ENCODE measurements around the gene VWA7.
"Not testable (repeated sequence)": the region's sequence is repeated elsewhere in the genome, so short reads cannot be mapped to it uniquely, and the experiment has no call there.

VWA7 gene, protein sequence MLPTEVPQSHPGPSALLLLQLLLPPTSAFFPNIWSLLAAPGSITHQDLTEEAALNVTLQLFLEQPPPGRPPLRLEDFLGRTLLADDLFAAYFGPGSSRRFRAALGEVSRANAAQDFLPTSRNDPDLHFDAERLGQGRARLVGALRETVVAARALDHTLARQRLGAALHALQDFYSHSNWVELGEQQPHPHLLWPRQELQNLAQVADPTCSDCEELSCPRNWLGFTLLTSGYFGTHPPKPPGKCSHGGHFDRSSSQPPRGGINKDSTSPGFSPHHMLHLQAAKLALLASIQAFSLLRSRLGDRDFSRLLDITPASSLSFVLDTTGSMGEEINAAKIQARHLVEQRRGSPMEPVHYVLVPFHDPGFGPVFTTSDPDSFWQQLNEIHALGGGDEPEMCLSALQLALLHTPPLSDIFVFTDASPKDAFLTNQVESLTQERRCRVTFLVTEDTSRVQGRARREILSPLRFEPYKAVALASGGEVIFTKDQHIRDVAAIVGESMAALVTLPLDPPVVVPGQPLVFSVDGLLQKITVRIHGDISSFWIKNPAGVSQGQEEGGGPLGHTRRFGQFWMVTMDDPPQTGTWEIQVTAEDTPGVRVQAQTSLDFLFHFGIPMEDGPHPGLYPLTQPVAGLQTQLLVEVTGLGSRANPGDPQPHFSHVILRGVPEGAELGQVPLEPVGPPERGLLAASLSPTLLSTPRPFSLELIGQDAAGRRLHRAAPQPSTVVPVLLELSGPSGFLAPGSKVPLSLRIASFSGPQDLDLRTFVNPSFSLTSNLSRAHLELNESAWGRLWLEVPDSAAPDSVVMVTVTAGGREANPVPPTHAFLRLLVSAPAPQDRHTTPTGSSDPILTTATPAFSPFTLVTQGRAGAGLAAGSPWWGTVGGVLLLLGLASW

DNA sequence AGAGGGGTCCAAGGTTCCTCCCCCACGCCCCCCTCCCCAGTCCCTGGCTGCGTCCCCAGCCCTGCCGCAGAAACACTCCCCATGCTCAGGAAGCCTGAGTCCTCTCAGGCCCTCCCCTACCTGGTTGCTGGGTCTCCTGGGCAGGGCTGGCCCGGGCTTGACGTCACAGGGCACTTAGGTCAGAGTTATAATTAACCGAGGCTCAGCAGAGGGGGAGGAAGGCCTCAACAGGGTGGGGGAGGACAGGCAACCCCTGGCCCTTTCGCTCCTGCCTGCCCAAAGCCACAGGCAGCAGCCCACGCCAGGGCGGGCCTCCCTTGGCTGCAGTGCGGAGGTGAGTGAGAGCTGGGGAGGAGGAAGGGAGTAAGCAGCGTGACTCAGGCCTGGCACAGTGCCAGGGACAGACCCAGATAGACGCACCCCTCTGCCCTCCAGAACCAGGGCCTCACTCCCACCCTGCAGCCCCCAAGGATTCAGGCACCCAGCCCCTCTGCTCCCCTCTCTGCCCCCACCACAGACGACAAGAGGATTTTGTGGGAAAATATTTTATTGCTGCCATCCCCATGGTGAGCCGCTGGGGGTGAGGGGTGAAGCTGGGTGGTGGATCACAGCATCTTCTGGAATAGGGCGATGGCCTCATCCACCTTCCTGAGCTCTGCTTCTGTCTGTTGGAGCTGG lies at the start of gene VWA7:
TSS of gene VWA7 (minus strand) at position 340 of the 678 bp plus-strand sequence. CDS start 549 bp downstream, outside the sequence.
- Mint-ChIP-seq H3K27ac (peak within 1 kb of the TSS; percentile 87), H3K27me3 (no peaks in the 10 kb centered on the region), H3K9me3 (no peaks in the 10 kb centered on the region), H3K4me1 (ENCODE audit: low read depth) (peaks cover 50% of the 10 kb centered on the region), H3K36me3 (ENCODE audit: low read depth) (peaks cover 25% of the 10 kb centered on the region), H3K4me3 (peak within 1 kb of the TSS; percentile 26)

DNA sequence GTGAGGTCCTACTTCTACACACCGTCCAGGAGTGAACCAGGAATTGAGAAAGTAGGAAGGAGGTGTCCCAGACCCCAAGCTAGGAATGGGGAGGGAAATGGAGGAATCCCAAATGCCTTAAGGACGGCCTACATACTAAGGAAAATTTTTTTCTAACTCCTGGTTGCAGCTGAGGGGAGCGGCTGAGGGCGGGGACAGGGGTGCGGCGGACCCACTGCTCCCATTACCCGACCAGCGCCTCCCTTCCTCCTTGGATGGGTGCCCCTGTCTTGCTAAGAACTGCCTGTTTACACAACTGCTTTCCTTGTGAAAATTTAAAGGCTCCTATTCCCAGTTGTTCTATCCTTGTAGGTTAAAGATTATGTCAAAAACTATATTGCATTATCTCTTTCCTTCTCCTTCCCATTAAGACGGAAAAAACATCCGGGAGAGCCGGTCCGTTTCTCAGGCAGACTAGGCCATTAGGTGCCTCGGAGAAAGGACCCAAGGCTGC lies 49.7 kb upstream of the VWA7 start:
- Mint-ChIP-seq H3K4me1 (ENCODE audit: low read depth) (peaks cover 59% of the 10 kb centered on the region), H3K27me3 (no peaks in the 10 kb centered on the region), H3K4me3 (peak overlapping the region; percentile 90), H3K9me3 (no peaks in the 10 kb centered on the region), H3K27ac (peak overlapping the region; percentile 97), H3K36me3 (ENCODE audit: low read depth) (peaks cover 12% of the 10 kb centered on the region)

DNA sequence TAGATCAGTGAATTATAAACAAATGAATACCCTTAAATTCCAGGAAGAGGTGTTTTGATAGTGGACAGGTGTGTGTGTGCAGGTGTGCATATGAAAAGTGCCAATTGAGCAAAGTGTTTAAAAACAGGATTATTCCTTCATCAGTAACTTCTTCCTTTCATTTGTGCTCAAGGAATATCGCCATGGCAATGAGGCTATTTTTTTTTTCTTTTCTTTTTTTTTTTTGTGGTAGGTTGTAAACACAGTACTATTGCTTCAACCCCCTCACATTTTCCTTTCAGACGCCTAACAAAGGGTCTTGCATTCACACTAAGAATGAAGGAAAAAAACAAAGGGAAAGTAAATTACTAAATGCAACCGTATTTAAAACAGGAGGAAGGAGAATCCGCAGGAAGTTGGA lies 48.4 kb upstream of the VWA7 start:
- peaks cover 59% of the 10 kb centered on the region for H3K4me1 Mint-ChIP-seq (ENCODE audit: low read depth)
- no peaks in the 10 kb centered on the region for H3K9me3 Mint-ChIP-seq
- peak overlapping the region; percentile 97 for H3K27ac Mint-ChIP-seq
- H3K4me3 Mint-ChIP-seq: peak overlapping the region; percentile 90
- peaks cover 9% of the 10 kb centered on the region for H3K36me3 Mint-ChIP-seq (ENCODE audit: low read depth)
- H3K27me3 Mint-ChIP-seq: no peaks in the 10 kb centered on the region

DNA sequence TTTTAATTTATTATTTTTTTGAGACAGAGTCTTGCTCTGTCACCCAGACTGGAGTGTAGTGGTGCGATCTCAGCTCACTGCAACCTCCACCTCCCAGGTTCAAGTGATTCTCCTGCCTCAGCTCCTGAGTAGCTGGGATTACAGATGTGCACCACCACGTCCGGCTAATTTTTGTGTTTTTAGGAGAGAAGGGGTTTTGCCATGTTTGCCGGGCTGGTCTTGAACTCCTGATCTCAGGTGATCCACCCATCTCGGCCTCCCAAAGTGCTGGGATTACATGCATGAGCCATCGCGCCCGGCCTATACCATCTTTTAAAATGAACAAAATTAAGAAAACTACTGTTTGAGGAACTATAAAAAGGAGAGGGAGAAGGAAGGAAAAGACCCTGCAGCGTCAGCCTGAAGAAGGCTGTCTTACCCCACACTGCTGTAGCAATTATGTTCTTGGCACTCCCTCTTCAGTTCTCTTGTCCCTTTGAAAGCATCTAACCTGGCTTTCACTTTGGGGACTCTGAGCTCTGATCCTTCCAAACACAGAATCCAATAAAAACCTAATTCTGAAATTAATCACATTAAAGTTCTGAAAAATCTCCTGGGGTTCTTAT lies 46.6 kb upstream of the VWA7 start:
- H3K4me3 Mint-ChIP-seq; H3K36me3 Mint-ChIP-seq (ENCODE audit: low read depth); H3K27ac Mint-ChIP-seq; H3K9me3 Mint-ChIP-seq; H3K27me3 Mint-ChIP-seq: not testable (repeated sequence)
- H3K4me1 Mint-ChIP-seq (ENCODE audit: low read depth): peaks cover 61% of the 10 kb centered on the region

DNA sequence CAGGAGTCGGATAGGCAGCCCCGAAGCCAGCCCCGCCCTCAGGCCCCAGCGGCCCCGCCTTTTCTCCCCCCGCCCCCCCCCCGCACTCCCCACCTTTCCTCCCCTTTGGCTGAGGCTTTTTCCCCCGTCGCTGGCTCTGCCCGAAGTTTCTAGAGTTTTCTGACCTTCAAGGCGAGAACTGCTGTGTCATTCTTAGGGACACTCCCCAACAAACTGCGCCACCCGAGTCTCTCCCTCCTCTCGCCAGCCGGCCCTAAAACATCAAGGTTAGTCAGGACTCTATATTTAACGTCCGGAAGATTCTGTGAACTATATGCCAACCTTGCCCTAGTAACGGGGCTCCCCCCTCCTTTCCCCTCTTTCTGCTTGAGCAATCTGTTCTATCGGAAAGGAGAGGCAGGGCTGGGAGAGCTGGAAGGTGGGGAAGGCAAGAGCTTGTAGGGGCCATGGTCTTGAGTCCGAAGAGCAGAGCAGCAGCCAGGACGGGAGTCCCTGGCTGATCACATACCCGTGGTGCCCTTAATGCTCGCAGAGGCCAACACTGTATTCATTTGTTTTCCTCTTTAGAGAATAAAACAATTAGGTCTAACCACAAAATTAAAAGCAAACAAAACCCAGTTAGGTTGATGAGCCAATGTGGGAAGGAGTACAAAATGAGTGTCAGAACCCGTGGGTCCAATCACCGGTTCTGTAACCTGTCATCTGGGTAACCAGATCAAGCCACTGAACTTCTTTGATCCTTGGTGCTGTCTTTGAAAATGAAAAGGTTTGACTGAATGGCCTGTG lies 45.1 kb upstream of the VWA7 start:
- H3K36me3 Mint-ChIP-seq (ENCODE audit: low read depth): no peaks in the 10 kb centered on the region
- no peaks in the 10 kb centered on the region for H3K9me3 Mint-ChIP-seq
- H3K4me1 Mint-ChIP-seq (ENCODE audit: low read depth): peaks cover 73% of the 10 kb centered on the region
- peak overlapping the region; percentile 84 for H3K4me3 Mint-ChIP-seq
- H3K27ac Mint-ChIP-seq: peak overlapping the region; percentile 92
- no peaks in the 10 kb centered on the region for H3K27me3 Mint-ChIP-seq

DNA sequence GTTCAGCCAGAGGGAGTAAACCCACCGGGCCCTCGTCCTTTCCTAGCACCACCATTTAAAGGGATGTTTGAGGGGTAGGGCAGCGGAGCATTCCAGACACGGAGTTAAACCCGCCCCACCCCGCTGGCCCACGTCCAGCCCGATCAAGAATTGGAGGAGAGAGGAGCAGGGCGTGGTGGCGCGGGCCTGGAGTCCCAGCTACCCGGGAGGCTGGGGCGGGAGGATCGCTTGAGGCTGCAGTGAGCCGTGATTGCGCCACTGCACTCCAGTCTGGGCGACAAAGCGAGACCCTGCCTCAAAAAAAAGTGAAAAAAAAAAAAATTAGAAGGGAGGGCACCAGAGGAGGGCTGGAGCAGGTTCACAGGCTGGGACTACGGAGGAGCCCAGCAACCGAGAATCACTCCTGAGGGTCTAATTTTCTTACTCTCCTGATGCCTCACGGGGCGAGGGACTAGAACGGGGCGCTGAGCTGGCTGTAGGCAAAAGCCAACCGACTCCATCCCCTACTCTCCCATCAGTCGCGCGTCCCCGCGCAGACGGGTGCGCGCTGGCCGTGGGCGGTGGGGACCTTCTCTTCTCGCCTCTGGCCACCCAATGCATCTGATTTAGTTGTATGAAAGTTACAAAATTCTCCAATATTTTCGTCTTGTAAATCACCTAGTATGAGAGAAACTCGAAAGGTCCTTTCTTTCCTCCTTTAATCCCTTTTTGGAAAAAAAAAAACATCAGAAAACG lies 44.3 kb upstream of the VWA7 start:
- Mint-ChIP-seq H3K36me3 (ENCODE audit: low read depth) (no peaks in the 10 kb centered on the region), H3K27me3 (no peaks in the 10 kb centered on the region), H3K4me1 (ENCODE audit: low read depth) (peaks cover 66% of the 10 kb centered on the region), H3K9me3 (no peaks in the 10 kb centered on the region), H3K27ac (peak overlapping the region; percentile 92), H3K4me3 (peak overlapping the region; percentile 84)

DNA sequence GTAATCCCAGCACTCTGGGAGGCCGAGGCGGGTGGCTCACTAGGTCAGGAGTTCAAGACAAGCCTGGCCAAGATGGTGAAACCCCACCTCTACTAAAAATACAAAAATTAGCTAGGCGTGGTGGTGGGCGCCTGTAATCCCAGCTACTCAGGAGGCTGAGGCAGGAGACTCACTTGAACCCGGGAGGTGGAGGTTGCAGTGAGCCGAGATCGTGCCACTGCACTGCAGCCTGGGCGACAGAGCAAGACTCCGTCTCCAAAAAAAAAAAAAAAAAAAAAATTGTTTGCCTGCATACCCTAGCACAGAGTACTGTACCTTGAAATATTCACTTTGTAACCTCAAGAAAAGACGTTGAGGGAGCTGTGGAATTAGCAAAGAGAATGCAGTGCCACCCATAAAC lies 43.3 kb upstream of the VWA7 start:
- H3K9me3 Mint-ChIP-seq; H3K27ac Mint-ChIP-seq; H3K27me3 Mint-ChIP-seq; H3K36me3 Mint-ChIP-seq (ENCODE audit: low read depth): not testable (repeated sequence)
- H3K4me1 Mint-ChIP-seq (ENCODE audit: low read depth): peaks cover 57% of the 10 kb centered on the region
- H3K4me3 Mint-ChIP-seq: peak overlapping the region; percentile 84

DNA sequence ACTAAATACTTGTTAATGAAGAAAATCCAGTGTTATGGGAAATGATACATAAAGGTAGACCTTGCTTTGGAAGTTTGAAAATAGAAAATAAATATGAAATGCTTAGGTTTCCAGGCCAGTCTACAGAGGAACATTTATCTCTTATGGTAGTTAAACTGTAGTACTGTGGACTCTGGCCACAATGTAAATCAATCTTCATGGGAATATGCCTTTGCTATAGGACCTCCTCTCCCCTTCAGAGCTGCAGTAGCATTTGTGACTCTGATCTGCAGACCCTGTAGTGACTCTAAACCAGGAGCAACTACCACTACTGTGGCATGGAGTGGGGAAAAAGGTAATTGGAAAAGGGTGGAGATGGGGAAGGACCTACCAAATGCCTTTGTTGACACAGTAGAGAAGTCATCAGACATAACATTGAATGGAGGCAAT lies 42.8 kb upstream of the VWA7 start:
- Mint-ChIP-seq H3K27ac (no peak overlapping the region), H3K4me3 (no peak overlapping the region), H3K4me1 (ENCODE audit: low read depth) (peaks cover 56% of the 10 kb centered on the region), H3K27me3 (no peaks in the 10 kb centered on the region), H3K9me3 (no peaks in the 10 kb centered on the region), H3K36me3 (ENCODE audit: low read depth) (no peaks in the 10 kb centered on the region)

DNA sequence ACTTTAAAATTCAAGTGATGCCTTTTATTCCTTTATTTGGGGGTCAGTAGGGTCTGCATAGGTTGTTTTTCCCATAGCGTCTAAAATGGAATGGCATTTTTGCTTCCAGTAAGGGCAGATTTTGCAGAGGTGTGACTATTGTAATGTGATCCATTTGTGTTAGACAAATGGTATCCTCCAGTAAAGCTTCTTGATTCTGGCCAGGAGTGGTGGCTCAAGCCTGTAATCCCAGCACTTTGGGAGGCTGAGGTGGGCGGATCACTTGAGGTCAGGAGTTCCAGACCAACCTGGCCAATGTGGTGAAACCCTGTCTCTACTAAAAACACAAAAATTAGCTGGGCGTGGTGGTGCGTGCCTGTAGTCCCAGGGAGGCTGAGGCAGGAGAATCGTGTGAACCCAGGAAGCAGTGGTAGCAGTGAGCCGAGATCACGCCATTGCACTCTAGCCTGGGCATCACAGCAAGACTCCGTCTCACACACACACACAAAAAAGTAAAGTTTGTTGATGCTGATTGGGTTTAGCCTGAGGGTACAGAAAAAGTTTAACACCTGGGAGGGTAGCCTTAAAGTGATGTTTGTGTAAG lies 40.9 kb upstream of the VWA7 start:
- H3K9me3 Mint-ChIP-seq; H3K27me3 Mint-ChIP-seq; H3K36me3 Mint-ChIP-seq (ENCODE audit: low read depth): not testable (repeated sequence)
- H3K4me1 Mint-ChIP-seq (ENCODE audit: low read depth): peaks cover 68% of the 10 kb centered on the region
- peak overlapping the region; percentile 80 for H3K4me3 Mint-ChIP-seq
- H3K27ac Mint-ChIP-seq: peak overlapping the region; percentile 83

DNA sequence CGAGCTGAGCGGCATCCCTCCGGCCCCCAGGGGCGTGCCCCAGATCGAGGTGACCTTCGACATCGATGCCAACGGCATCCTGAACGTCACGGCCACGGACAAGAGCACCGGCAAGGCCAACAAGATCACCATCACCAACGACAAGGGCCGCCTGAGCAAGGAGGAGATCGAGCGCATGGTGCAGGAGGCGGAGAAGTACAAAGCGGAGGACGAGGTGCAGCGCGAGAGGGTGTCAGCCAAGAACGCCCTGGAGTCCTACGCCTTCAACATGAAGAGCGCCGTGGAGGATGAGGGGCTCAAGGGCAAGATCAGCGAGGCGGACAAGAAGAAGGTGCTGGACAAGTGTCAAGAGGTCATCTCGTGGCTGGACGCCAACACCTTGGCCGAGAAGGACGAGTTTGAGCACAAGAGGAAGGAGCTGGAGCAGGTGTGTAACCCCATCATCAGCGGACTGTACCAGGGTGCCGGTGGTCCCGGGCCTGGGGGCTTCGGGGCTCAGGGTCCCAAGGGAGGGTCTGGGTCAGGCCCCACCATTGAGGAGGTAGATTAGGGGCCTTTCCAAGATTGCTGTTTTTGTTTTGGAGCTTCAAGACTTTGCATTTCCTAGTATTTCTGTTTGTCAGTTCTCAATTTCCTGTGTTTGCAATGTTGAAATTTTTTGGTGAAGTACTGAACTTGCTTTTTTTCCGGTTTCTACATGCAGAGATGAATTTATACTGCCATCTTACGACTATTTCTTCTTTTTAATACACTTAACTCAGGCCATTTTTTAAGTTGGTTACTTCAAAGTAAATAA lies 40.2 kb upstream of the VWA7 start:
- H3K27me3 Mint-ChIP-seq; H3K36me3 Mint-ChIP-seq (ENCODE audit: low read depth); H3K9me3 Mint-ChIP-seq: not testable (repeated sequence)
- Mint-ChIP-seq H3K4me1 (ENCODE audit: low read depth) (peaks cover 68% of the 10 kb centered on the region), H3K27ac (peak overlapping the region; percentile 83), H3K4me3 (peak overlapping the region; percentile 80)

DNA sequence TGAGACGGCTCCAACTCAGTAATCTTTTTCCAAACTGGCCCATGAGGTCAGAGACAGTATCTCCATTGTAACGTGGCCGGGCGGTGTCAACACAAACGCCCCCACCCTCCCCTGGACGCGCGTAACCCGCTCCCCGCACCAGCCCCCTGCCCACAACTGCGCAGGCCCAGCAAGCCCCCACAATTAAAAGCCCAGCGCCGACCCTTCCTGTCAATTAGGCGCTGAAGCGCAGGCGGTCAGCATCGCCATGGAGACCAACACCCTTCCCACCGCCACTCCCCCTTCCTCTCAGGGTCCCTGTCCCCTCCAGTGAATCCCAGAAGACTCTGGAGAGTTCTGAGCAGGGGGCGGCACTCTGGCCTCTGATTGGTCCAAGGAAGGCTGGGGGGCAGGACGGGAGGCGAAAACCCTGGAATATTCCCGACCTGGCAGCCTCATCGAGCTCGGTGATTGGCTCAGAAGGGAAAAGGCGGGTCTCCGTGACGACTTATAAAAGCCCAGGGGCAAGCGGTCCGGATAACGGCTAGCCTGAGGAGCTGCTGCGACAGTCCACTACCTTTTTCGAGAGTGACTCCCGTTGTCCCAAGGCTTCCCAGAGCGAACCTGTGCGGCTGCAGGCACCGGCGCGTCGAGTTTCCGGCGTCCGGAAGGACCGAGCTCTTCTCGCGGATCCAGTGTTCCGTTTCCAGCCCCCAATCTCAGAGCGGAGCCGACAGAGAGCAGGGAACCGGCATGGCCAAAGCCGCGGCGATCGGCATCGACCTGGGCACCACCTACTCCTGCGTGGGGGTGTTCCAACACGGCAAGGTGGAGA lies 38.1 kb upstream of the VWA7 start, which contains the start of the genes HSPA1A and HSPA1L:
TSS of gene HSPA1A (plus strand) at position 519 of the 814 bp plus-strand sequence. CDS start at position 733, 214 bp downstream.
TSS of gene HSPA1L (minus strand) at position 259 of the 814 bp plus-strand sequence. CDS start 3,311 bp downstream, outside the sequence.
- Mint-ChIP-seq H3K27ac (peak within 1 kb of the TSS; percentile 92), H3K9me3 (no peaks in the 10 kb centered on the region), H3K27me3 (no peaks in the 10 kb centered on the region), H3K4me1 (ENCODE audit: low read depth) (peaks cover 58% of the 10 kb centered on the region), H3K36me3 (ENCODE audit: low read depth) (no peaks in the 10 kb centered on the region), H3K4me3 (peak within 1 kb of the TSS; percentile 83)

DNA sequence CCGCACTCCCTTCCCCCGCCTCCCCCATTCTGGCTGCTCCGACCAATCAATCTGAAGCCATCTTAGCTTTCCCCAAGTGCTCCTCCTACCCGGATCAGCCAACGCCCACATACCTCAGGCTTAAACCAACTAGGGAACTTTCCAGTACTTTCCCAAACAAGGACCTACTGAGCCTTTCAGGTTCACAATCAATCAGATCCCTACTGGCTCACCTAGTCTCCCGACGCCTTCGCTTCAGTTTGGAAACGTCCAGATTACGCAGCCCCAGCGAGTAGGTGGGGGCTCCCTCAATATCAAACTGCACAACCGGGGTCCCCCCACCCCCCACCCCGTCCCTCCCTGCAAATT lies 37.5 kb upstream of the VWA7 start:
- H3K4me1 Mint-ChIP-seq (ENCODE audit: low read depth): peaks cover 53% of the 10 kb centered on the region
- H3K9me3 Mint-ChIP-seq: no peaks in the 10 kb centered on the region
- H3K27ac Mint-ChIP-seq: peak overlapping the region; percentile 92
- no peaks in the 10 kb centered on the region for H3K27me3 Mint-ChIP-seq
- H3K36me3 Mint-ChIP-seq (ENCODE audit: low read depth): no peaks in the 10 kb centered on the region
- peak overlapping the region; percentile 83 for H3K4me3 Mint-ChIP-seq

Data from stimulated activated naive CD8-positive, alpha-beta T cell treated with anti-CD3 and anti-CD28 coated beads, Interleukin-15, Interleukin-2, amounts not matched to agents 100 ng/mL and 50 ng/mL, for 24 hours (primary cell).